Measurements from ENCODE around the gene BABAM2. TPM values are rescaled to one million over a fixed set of nuclear protein-coding genes. Genes with fewer than 3 reads are reported as not detected.

Gene BABAM2
- total and polyA plus RNA-seq, 2 experiments from 2014 or later: 17.8 to 21.5 TPM

DNA sequence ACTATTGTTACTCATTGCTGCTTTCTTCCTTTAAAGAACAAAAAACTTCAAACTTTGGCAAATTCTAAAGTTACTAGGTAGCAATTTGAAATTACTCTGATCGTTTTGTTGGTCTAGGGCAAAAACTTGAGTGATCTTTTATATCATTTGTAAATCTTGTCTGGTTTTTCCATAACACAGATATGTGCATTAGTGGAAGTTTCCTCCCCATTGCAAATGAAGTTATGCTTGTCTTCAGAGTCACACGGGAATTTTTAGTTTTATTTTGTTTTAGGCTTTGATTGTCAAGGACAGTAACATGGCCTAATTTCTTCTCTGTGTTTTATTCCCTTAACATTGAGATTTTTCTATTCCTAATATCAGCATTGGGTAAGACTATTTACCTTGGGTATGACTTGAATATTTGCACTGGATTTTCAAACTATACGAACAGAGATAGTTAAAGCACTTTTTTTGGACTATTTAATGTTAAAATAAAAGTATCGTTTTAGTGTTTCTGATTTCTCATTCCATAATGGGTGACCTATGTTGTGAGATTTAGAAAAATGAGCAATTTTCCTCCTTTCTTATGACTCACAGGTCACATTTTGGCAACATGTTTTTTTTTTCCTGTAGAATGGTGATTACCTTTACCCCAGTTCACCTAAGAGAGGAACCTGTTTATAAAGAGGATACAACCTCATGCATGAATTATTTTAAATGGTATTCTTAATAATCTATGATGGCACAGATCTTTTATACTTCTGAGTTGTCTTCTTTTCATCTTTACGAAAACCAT lies 65.0 kb downstream of the BABAM2 start:
- no peaks in the 10 kb centered on the region for H3K27me3 ChIP-seq (ENCODE audit: insufficient read depth)
- Mint-ChIP-seq H3K36me3 (ENCODE audit: low read depth) (no peaks in the 10 kb centered on the region), H3K4me3 (no peak overlapping the region), H3K27me3 (ENCODE audit: insufficient read depth, low read depth, poor library complexity) (no peaks in the 10 kb centered on the region), H3K4me1 (peaks cover 6% of the 10 kb centered on the region; the same call in 1 of the 3 replicates), H3K27ac (no peak overlapping the region), H3K9me3 (no peaks in the 10 kb centered on the region)
- H3K9me2 ChIP-seq (ENCODE audit: insufficient read depth): no peaks in the 10 kb centered on the region
- H3F3A ChIP-seq (replicated peaks; ENCODE audit: low read depth): no peaks in the 10 kb centered on the region
- H3K36me3 ChIP-seq (ENCODE audit: insufficient read depth): no peaks in the 10 kb centered on the region
- no peak overlapping the region for H2AFZ ChIP-seq
- no peak overlapping the region for H3K4me2 ChIP-seq
- no peaks in the 10 kb centered on the region for H3K4me1 ChIP-seq (ENCODE audit: insufficient read depth)
- no peak overlapping the region for H3K4me3 ChIP-seq
- no peak for ATAC-seq
- no peak for DNase-seq (ENCODE audit: low spot score)
- no peaks in the 10 kb centered on the region; the same call in 1 of the 2 replicates for H3K79me2 ChIP-seq (replicated peaks; ENCODE audit: insufficient read depth)
- no peak overlapping the region for H3K27ac ChIP-seq (ENCODE audit: low read depth)
- TF ChIP-seq JUNB (IDR thresholded peaks at IDR 0.05; ENCODE audit: unreplicated experiment) (no peak), NANOG (IDR thresholded peaks at IDR 0.05; ENCODE audit: borderline replicate concordance) (no peak), EZH2phosphoT487 (IDR thresholded peaks at IDR 0.05; ENCODE audit: unreplicated experiment) (no peak), ZNF114 (CRISPR knock-in tag; IDR thresholded peaks at IDR 0.05) (no peak), EZH2 (IDR thresholded peaks at IDR 0.05; ENCODE audit: low read depth, unreplicated experiment) (no peak), POLR2AphosphoS5 (IDR thresholded peaks at IDR 0.05; ENCODE audit: low read depth) (no peak), ZNF331 (CRISPR knock-in tag; IDR thresholded peaks at IDR 0.05; ENCODE audit: low read depth) (no peak), CREB1 (CRISPR knock-in tag; IDR thresholded peaks at IDR 0.05; ENCODE audit: low read depth) (no peak), STAT1 (IDR thresholded peaks at IDR 0.05; ENCODE audit: unreplicated experiment) (no peak)
- TF ChIP-seq, protein P1, sequence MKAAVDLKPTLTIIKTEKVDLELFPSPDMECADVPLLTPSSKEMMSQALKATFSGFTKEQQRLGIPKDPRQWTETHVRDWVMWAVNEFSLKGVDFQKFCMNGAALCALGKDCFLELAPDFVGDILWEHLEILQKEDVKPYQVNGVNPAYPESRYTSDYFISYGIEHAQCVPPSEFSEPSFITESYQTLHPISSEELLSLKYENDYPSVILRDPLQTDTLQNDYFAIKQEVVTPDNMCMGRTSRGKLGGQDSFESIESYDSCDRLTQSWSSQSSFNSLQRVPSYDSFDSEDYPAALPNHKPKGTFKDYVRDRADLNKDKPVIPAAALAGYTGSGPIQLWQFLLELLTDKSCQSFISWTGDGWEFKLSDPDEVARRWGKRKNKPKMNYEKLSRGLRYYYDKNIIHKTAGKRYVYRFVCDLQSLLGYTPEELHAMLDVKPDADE (IDR thresholded peaks at IDR 0.05): no peak
- TF ChIP-seq, protein P2, sequence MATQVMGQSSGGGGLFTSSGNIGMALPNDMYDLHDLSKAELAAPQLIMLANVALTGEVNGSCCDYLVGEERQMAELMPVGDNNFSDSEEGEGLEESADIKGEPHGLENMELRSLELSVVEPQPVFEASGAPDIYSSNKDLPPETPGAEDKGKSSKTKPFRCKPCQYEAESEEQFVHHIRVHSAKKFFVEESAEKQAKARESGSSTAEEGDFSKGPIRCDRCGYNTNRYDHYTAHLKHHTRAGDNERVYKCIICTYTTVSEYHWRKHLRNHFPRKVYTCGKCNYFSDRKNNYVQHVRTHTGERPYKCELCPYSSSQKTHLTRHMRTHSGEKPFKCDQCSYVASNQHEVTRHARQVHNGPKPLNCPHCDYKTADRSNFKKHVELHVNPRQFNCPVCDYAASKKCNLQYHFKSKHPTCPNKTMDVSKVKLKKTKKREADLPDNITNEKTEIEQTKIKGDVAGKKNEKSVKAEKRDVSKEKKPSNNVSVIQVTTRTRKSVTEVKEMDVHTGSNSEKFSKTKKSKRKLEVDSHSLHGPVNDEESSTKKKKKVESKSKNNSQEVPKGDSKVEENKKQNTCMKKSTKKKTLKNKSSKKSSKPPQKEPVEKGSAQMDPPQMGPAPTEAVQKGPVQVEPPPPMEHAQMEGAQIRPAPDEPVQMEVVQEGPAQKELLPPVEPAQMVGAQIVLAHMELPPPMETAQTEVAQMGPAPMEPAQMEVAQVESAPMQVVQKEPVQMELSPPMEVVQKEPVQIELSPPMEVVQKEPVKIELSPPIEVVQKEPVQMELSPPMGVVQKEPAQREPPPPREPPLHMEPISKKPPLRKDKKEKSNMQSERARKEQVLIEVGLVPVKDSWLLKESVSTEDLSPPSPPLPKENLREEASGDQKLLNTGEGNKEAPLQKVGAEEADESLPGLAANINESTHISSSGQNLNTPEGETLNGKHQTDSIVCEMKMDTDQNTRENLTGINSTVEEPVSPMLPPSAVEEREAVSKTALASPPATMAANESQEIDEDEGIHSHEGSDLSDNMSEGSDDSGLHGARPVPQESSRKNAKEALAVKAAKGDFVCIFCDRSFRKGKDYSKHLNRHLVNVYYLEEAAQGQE (IDR thresholded peaks at IDR 0.05; ENCODE audit: unreplicated experiment): no peak
- TF ChIP-seq, protein P3, sequence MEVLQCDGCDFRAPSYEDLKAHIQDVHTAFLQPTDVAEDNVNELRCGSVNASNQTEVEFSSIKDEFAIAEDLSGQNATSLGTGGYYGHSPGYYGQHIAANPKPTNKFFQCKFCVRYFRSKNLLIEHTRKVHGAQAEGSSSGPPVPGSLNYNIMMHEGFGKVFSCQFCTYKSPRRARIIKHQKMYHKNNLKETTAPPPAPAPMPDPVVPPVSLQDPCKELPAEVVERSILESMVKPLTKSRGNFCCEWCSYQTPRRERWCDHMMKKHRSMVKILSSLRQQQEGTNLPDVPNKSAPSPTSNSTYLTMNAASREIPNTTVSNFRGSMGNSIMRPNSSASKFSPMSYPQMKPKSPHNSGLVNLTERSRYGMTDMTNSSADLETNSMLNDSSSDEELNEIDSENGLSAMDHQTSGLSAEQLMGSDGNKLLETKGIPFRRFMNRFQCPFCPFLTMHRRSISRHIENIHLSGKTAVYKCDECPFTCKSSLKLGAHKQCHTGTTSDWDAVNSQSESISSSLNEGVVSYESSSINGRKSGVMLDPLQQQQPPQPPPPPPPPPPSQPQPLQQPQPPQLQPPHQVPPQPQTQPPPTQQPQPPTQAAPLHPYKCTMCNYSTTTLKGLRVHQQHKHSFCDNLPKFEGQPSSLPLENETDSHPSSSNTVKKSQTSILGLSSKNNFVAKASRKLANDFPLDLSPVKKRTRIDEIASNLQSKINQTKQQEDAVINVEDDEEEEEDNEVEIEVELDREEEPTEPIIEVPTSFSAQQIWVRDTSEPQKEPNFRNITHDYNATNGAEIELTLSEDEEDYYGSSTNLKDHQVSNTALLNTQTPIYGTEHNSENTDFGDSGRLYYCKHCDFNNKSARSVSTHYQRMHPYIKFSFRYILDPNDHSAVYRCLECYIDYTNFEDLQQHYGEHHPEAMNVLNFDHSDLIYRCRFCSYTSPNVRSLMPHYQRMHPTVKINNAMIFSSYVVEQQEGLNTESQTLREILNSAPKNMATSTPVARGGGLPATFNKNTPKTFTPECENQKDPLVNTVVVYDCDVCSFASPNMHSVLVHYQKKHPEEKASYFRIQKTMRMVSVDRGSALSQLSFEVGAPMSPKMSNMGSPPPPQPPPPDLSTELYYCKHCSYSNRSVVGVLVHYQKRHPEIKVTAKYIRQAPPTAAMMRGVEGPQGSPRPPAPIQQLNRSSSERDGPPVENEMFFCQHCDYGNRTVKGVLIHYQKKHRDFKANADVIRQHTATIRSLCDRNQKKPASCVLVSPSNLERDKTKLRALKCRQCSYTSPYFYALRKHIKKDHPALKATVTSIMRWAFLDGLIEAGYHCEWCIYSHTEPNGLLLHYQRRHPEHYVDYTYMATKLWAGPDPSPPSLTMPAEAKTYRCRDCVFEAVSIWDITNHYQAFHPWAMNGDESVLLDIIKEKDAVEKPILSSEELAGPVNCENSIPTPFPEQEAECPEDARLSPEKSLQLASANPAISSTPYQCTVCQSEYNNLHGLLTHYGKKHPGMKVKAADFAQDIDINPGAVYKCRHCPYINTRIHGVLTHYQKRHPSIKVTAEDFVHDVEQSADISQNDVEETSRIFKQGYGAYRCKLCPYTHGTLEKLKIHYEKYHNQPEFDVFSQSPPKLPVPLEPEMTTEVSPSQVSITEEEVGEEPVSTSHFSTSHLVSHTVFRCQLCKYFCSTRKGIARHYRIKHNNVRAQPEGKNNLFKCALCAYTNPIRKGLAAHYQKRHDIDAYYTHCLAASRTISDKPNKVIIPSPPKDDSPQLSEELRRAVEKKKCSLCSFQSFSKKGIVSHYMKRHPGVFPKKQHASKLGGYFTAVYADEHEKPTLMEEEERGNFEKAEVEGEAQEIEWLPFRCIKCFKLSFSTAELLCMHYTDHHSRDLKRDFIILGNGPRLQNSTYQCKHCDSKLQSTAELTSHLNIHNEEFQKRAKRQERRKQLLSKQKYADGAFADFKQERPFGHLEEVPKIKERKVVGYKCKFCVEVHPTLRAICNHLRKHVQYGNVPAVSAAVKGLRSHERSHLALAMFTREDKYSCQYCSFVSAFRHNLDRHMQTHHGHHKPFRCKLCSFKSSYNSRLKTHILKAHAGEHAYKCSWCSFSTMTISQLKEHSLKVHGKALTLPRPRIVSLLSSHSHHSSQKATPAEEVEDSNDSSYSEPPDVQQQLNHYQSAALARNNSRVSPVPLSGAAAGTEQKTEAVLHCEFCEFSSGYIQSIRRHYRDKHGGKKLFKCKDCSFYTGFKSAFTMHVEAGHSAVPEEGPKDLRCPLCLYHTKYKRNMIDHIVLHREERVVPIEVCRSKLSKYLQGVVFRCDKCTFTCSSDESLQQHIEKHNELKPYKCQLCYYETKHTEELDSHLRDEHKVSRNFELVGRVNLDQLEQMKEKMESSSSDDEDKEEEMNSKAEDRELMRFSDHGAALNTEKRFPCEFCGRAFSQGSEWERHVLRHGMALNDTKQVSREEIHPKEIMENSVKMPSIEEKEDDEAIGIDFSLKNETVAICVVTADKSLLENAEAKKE (CRISPR knock-in tag; IDR thresholded peaks at IDR 0.05): no peak
- TF ChIP-seq, protein P4, sequence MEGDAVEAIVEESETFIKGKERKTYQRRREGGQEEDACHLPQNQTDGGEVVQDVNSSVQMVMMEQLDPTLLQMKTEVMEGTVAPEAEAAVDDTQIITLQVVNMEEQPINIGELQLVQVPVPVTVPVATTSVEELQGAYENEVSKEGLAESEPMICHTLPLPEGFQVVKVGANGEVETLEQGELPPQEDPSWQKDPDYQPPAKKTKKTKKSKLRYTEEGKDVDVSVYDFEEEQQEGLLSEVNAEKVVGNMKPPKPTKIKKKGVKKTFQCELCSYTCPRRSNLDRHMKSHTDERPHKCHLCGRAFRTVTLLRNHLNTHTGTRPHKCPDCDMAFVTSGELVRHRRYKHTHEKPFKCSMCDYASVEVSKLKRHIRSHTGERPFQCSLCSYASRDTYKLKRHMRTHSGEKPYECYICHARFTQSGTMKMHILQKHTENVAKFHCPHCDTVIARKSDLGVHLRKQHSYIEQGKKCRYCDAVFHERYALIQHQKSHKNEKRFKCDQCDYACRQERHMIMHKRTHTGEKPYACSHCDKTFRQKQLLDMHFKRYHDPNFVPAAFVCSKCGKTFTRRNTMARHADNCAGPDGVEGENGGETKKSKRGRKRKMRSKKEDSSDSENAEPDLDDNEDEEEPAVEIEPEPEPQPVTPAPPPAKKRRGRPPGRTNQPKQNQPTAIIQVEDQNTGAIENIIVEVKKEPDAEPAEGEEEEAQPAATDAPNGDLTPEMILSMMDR (conservative IDR thresholded peaks at IDR 0.05; ENCODE audit: low read depth in 2 of 2): no peak
- H4K20me1 ChIP-seq (replicated peaks; ENCODE audit: insufficient read depth): no peaks in the 10 kb centered on the region; the same call in 1 of the 2 replicates
